Loucy (cell line): ENCODE results near the gene TNNT2.

Experiments used
- H2AFZ ChIP-seq: fragments of 200-600 bp; sonication (generic); 2 replicates; pipeline ENCODE4 v1.6.0; 2016; ENCODE audit warnings: antibody characterized with exemption, mild to moderate bottlenecking, low read length, moderate library complexity
- H3F3A ChIP-seq: fragments of 200-600 bp; 2 replicates; pipeline ENCODE4 v1.6.0; 2016; ENCODE audit warnings: antibody characterized with exemption, low read depth, mild to moderate bottlenecking
- H3K27me3 ChIP-seq: fragments of 200-600 bp; sonication (generic); 2 replicates; pipeline ENCODE4 v1.6.1; 2014; ENCODE audit warnings: low read length, mild to moderate bottlenecking; ENCODE audit not compliant: insufficient read depth, poor library complexity, severe bottlenecking
- H3K36me3 ChIP-seq: fragments of 200-600 bp; sonication (generic); 2 replicates; pipeline ENCODE4 v1.6.1; 2016; ENCODE audit warnings: low read length; ENCODE audit not compliant: insufficient read depth
- H3K4me1 ChIP-seq: fragments of 200-600 bp; sonication (generic); 2 replicates; pipeline ENCODE4 v1.5.1; 2014; ENCODE audit warnings: low read length, mild to moderate bottlenecking; ENCODE audit not compliant: insufficient read depth, poor library complexity, severe bottlenecking
- H3K4me2 ChIP-seq: fragments of 200-600 bp; sonication (generic); 2 replicates; pipeline ENCODE4 v1.6.0; 2014; ENCODE audit warnings: antibody characterized with exemption, low read length, low read depth, mild to moderate bottlenecking; ENCODE audit not compliant: poor library complexity, severe bottlenecking
- H3K4me3 ChIP-seq: fragments of 200-600 bp; sonication (generic); 2 replicates; pipeline ENCODE4 v1.5.1; 2014; ENCODE audit warnings: low read length, mild to moderate bottlenecking, mixed read lengths; ENCODE audit not compliant: poor library complexity, severe bottlenecking
- H3K79me2 ChIP-seq: fragments of 200-600 bp; sonication (generic); 2 replicates; pipeline ENCODE4 v1.6.1; 2014; ENCODE audit warnings: low read length; ENCODE audit not compliant: insufficient read depth
- H3K9ac ChIP-seq: fragments of 200-600 bp; sonication (generic); 2 replicates; pipeline ENCODE4 v1.6.0; 2014; ENCODE audit warnings: mild to moderate bottlenecking, low read depth, low read length, moderate library complexity; ENCODE audit not compliant: poor library complexity, severe bottlenecking
- H3K9me2 ChIP-seq: fragments of 200-600 bp; sonication (generic); replicated peaks from 2 replicates; pipeline ENCODE4 v1.6.1; 2016; ENCODE audit warnings: low read depth, low read length, mixed read lengths
- H3K9me3 ChIP-seq: fragments of 200-600 bp; sonication (generic); 2 replicates; pipeline ENCODE4 v1.6.1; 2014; ENCODE audit warnings: mild to moderate bottlenecking, antibody characterized with exemption, low read length, low read depth; ENCODE audit not compliant: insufficient read depth
- H4K20me1 ChIP-seq: fragments of 200-600 bp; sonication (generic); 2 replicates; pipeline ENCODE4 v1.6.0; 2014; ENCODE audit warnings: antibody characterized with exemption, low read length, mild to moderate bottlenecking; ENCODE audit not compliant: insufficient read depth, poor library complexity, severe bottlenecking
- CTCF ChIP-seq: fragments of 200-600 bp; sonication (generic); conservative IDR thresholded peaks from 2 replicates; pipeline ENCODE4 v1.5.1; 2014; ENCODE audit warnings: mild to moderate bottlenecking, antibody characterized with exemption, low read length
- EZH2phosphoT487 ChIP-seq: fragments of 200-600 bp; IDR thresholded peaks from 2 replicates; pipeline ENCODE4 v1.6.1; 2018; ENCODE audit warnings: antibody characterized with exemption, mild to moderate bottlenecking, moderate library complexity, borderline replicate concordance

The TNNT2 gene

GRCh38 chr1:201358596-201358995 lies 18.9 kb downstream of the TNNT2 start:
- Histone ChIP-seq H3F3A (no peaks in the 10 kb centered on the region), H3K4me1 (no peaks in the 10 kb centered on the region), H3K4me3 (no peak overlapping the region), H3K9me3 (no peaks in the 10 kb centered on the region), H3K27me3 (no peaks in the 10 kb centered on the region), H3K9ac (no peak overlapping the region), H4K20me1 (no peaks in the 10 kb centered on the region), H3K79me2 (no peaks in the 10 kb centered on the region), H3K4me2 (no peak overlapping the region), H2AFZ (no peak overlapping the region), H3K9me2 (no peaks in the 10 kb centered on the region), H3K36me3 (no peaks in the 10 kb centered on the region)
- TF ChIP-seq EZH2phosphoT487 (no peak), CTCF (no peak)

- Histone ChIP-seq H3K4me1 (no peaks in the 10 kb centered on the region), H3K4me3 (no peak overlapping the region)
- TF ChIP-seq CTCF = no peak
- TF ChIP-seq EZH2phosphoT487 = no peak
Observed at GRCh38 chr1:201357636-201358348, 19.7 kb downstream of the TNNT2 start.

DNA sequence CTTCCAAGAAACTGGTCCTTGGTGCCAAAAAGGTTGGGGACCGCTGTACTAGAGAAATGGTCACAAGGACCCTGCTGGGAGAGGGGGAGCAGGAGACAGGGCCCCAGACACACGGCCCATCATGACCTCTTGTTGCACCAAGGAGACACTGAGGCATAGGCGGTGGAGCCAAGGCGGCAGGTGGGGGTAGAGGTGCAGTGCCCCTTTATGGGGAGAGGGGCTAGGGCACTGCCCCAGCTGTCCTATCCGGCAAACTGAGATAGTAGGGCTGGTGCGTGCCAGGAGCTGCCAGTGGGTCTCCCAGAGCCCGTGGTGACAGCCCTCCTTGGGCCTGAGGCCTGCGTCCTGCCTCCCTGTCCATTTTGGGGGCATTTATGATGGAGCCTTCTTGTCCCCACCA lies 20.3 kb downstream of the TNNT2 start:
- no peaks in the 10 kb centered on the region for H3F3A ChIP-seq
- no peaks in the 10 kb centered on the region for H3K79me2 ChIP-seq
- no peaks in the 10 kb centered on the region for H3K36me3 ChIP-seq
- H2AFZ ChIP-seq = no peak overlapping the region
- H3K27me3 ChIP-seq = no peaks in the 10 kb centered on the region
- H4K20me1 ChIP-seq = no peaks in the 10 kb centered on the region
- H3K9me3 ChIP-seq = no peaks in the 10 kb centered on the region
- no peaks in the 10 kb centered on the region for H3K9me2 ChIP-seq
- H3K9ac ChIP-seq = no peak overlapping the region
- no peaks in the 10 kb centered on the region for H3K4me1 ChIP-seq
- no peak for TF ChIP-seq CTCF
- no peak for TF ChIP-seq EZH2phosphoT487
- no peak overlapping the region for H3K4me2 ChIP-seq
- no peak overlapping the region for H3K4me3 ChIP-seq

More at GRCh38 chr1:201357636-201358348, 19.7 kb downstream of the TNNT2 start:
- no peaks in the 10 kb centered on the region for H3K27me3 ChIP-seq
- no peaks in the 10 kb centered on the region for H4K20me1 ChIP-seq
- H3K9ac ChIP-seq = no peak overlapping the region
- H3K9me3 ChIP-seq = no peaks in the 10 kb centered on the region
- H3K79me2 ChIP-seq = no peaks in the 10 kb centered on the region
- no peak overlapping the region for H3K4me2 ChIP-seq
- H3F3A ChIP-seq = no peaks in the 10 kb centered on the region
- H3K9me2 ChIP-seq = no peaks in the 10 kb centered on the region
- H3K36me3 ChIP-seq = no peaks in the 10 kb centered on the region
- H2AFZ ChIP-seq = no peak overlapping the region
